ENCODE results near the gene ZDHHC11B.
"Not testable (repeated sequence)": the region's sequence is repeated elsewhere in the genome, so short reads cannot be mapped to it uniquely, and the experiment has no call there.

ZDHHC11B gene

GRCh38 chr5:770585-770984 is 13.9 kb downstream of the ZDHHC11B start:
- not testable (repeated sequence) for DNase-seq (ENCODE audit: low read depth in 2 of 2, low spot score in 1 of 2)

- not testable (repeated sequence) for DNase-seq (ENCODE audit: low read depth in 2 of 2, low spot score in 1 of 2)
Measured at GRCh38 chr5:769485-770145, 14.9 kb downstream of the ZDHHC11B start.

- DNase-seq (ENCODE audit: low read depth in 2 of 2, low spot score in 1 of 2): no peak
Measured at GRCh38 chr5:766666-767431, 17.7 kb downstream of the ZDHHC11B start.

- DNase-seq (ENCODE audit: low read depth in 2 of 2, low spot score in 1 of 2): no peak
Measured at GRCh38 chr5:765948-766631, 18.4 kb downstream of the ZDHHC11B start.

GRCh38 chr5:763998-764781 is 20.3 kb downstream of the ZDHHC11B start:
- no peak for DNase-seq (ENCODE audit: low read depth in 2 of 2, low spot score in 1 of 2)

GRCh38 chr5:763397-763796 is 21.1 kb downstream of the ZDHHC11B start:
- no peak for DNase-seq (ENCODE audit: low read depth in 2 of 2, low spot score in 1 of 2)

- DNase-seq (ENCODE audit: low read depth in 2 of 2, low spot score in 1 of 2): not testable (repeated sequence)
Measured at GRCh38 chr5:762996-763395, 21.5 kb downstream of the ZDHHC11B start.

- DNase-seq (ENCODE audit: low read depth in 2 of 2, low spot score in 1 of 2): no peak
Measured at GRCh38 chr5:761854-762710, 22.4 kb downstream of the ZDHHC11B start.

- DNase-seq (ENCODE audit: low read depth in 2 of 2, low spot score in 1 of 2): no peak
Measured at GRCh38 chr5:761059-761771, 23.3 kb downstream of the ZDHHC11B start.

GRCh38 chr5:760363-761058 is 24.0 kb downstream of the ZDHHC11B start:
- no peak for DNase-seq (ENCODE audit: low read depth in 2 of 2, low spot score in 1 of 2)

GRCh38 chr5:759781-760362 is 24.7 kb downstream of the ZDHHC11B start:
- DNase-seq (ENCODE audit: low read depth in 2 of 2, low spot score in 1 of 2): no peak

GRCh38 chr5:759111-759751 is 25.3 kb downstream of the ZDHHC11B start:
- no peak for DNase-seq (ENCODE audit: low read depth in 2 of 2, low spot score in 1 of 2)

GRCh38 chr5:758698-759053 is 25.9 kb downstream of the ZDHHC11B start:
- no peak for DNase-seq (ENCODE audit: low read depth in 2 of 2, low spot score in 1 of 2)

GRCh38 chr5:757931-758697 is 26.4 kb downstream of the ZDHHC11B start:
- no peak for DNase-seq (ENCODE audit: low read depth in 2 of 2, low spot score in 1 of 2)

- no peak for DNase-seq (ENCODE audit: low read depth in 2 of 2, low spot score in 1 of 2)
Measured at GRCh38 chr5:757346-757930, 27.1 kb downstream of the ZDHHC11B start.

- DNase-seq (ENCODE audit: low read depth in 2 of 2, low spot score in 1 of 2): no peak
Measured at GRCh38 chr5:756865-757345, 27.6 kb downstream of the ZDHHC11B start.

- no peak for DNase-seq (ENCODE audit: low read depth in 2 of 2, low spot score in 1 of 2)
Measured at GRCh38 chr5:756171-756570, 28.4 kb downstream of the ZDHHC11B start.
